ENCODE results near the gene CX3CL1.

DNA sequence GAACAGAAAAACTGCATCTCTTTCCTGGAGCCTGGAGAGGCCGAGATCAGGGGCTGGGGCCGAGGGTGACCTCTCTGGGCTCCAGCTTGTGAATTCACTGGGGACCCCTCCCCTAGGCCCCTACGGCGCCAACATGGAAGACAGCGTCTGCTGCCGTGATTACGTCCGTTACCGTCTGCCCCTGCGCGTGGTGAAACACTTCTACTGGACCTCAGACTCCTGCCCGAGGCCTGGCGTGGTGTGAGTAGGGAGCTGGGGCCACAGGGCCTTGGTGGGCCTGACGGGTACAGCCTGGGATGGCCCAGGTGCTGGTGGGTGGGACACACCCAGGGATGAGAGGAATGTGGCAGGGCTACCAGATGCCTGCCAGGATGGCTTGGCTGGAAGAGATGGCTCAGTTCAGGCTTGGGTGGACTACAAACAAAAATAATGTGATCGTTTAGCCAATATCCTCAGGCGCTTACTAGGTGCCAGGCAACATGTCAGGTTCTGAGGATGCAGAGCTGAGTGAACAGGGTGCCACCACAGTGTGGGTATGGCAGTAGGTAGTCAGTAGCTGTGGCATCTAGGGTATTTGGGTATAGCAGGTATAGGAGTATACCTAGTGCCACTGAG is 11.9 kb upstream of the CX3CL1 start:
- no peak for TF ChIP-seq CTCF (IDR thresholded peaks at IDR 0.05)
- TF ChIP-seq POLR2AphosphoS5 (IDR thresholded peaks at IDR 0.05), result no peak
- no peak for TF ChIP-seq EP300 (IDR thresholded peaks at IDR 0.05)

All from suprapubic skin (tissue), 4 donors.